ENCODE measurements around the gene TTC9C. TPM values are rescaled to one million over a fixed set of nuclear protein-coding genes. Genes with fewer than 3 reads are reported as not detected.
"Not testable (repeated sequence)": the region's sequence is repeated elsewhere in the genome, so short reads cannot be mapped to it uniquely, and the experiment has no call there.

TTC9C gene
- total RNA-seq, 1 experiment from 2014 or later: 37.4 TPM

- no peak overlapping the region for H3K4me2 ChIP-seq (ENCODE audit: low read length)
- ChIA-PET CTCF (no interaction called here), POLR2A (ENCODE audit: unreplicated experiment) (interaction anchor here (0.6 kb wide), 1 partner anchor 17 kb away, joined by 4 read pairs; the partner anchor contains the start of gene ZBTB3)
- no peaks in the 10 kb centered on the region for H4K20me1 ChIP-seq (ENCODE audit: low read length)
- H2AFZ ChIP-seq (ENCODE audit: low read length): no peak overlapping the region
- no peaks in the 10 kb centered on the region for H3K27me3 ChIP-seq (ENCODE audit: low read length)
- BruUV-seq (replicated peaks): no TSS peak
- H3K79me2 ChIP-seq (ENCODE audit: low read length): peaks cover 14% of the 10 kb centered on the region; the same call in 1 of the 2 replicates
- no peaks in the 10 kb centered on the region for H3K4me1 ChIP-seq (ENCODE audit: insufficient read depth, low read length)
- H3K9me3 ChIP-seq (ENCODE audit: low read length): no peaks in the 10 kb centered on the region
- TF ChIP-seq EZH2 (IDR thresholded peaks at IDR 0.05; ENCODE audit: low read length, unreplicated experiment) (no peak), EZH2phosphoT487 (IDR thresholded peaks at IDR 0.05; ENCODE audit: borderline replicate concordance, low read length) (no peak)
- TF ChIP-seq, protein P1, sequence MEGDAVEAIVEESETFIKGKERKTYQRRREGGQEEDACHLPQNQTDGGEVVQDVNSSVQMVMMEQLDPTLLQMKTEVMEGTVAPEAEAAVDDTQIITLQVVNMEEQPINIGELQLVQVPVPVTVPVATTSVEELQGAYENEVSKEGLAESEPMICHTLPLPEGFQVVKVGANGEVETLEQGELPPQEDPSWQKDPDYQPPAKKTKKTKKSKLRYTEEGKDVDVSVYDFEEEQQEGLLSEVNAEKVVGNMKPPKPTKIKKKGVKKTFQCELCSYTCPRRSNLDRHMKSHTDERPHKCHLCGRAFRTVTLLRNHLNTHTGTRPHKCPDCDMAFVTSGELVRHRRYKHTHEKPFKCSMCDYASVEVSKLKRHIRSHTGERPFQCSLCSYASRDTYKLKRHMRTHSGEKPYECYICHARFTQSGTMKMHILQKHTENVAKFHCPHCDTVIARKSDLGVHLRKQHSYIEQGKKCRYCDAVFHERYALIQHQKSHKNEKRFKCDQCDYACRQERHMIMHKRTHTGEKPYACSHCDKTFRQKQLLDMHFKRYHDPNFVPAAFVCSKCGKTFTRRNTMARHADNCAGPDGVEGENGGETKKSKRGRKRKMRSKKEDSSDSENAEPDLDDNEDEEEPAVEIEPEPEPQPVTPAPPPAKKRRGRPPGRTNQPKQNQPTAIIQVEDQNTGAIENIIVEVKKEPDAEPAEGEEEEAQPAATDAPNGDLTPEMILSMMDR (conservative IDR thresholded peaks at IDR 0.05; ENCODE audit: low read depth, low read length): no peak
- no peak overlapping the region for H3K9ac ChIP-seq (ENCODE audit: low read length)
- intact Hi-C loops (cut with micrococcal nuclease): no loop called here
- no peak overlapping the region for H3K4me3 ChIP-seq (ENCODE audit: low read length)
- H3K27ac ChIP-seq (ENCODE audit: low read length): no peak overlapping the region
- peaks cover 37% of the 10 kb centered on the region for H3K36me3 ChIP-seq (ENCODE audit: low read depth, low read length)
- H3F3A ChIP-seq (ENCODE audit: low read length, unreplicated experiment): no peaks in the 10 kb centered on the region
- DNase-seq: no peak
- no peaks in the 10 kb centered on the region for H3K9me2 ChIP-seq (replicated peaks; ENCODE audit: low read length)
- no peak for ATAC-seq
Measured at GRCh38 chr11:62737196-62737595, 8.9 kb downstream of the TTC9C start.

DNA sequence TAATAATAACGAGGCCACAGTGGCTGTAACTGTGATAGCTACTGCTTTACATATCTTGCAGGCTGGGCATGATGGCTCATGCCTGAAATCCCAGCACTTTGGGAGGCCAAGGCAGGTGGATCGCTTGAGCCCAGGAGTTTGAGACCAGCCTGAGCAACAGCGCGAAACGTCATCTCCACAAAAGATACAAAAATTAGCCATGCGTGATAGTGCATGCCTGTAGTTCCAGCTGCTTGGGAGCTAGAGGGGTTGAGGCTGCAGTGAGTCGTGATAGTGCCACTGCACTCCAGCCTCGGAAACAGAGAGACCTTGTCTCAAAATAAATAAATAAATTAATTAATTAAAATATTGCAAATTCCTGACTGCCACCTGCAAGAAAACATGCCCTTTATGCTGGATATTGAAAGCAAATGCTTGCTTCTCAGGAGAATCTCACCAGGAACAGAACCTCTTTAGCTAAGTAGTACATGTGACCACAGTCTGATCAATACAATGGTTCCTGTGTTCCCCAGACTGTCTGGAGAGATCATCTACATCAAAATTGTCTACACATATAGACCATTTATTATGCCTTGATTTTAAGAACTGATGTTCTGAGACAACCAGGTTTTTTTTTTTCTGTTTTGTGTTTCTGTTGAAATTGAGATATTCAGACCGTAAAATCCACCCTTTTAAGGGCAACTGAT is 19.3 kb downstream of the TTC9C start:
- Histone ChIP-seq H3F3A (ENCODE audit: low read length, unreplicated experiment) (no peaks in the 10 kb centered on the region), H3K4me2 (ENCODE audit: low read length) (no peak overlapping the region), H3K36me3 (ENCODE audit: low read depth, low read length) (peaks cover 6% of the 10 kb centered on the region; the same call in 1 of the 2 replicates), H3K4me1 (ENCODE audit: insufficient read depth, low read length) (peaks cover under 1% of the 10 kb centered on the region; the same call in 1 of the 2 replicates), H3K9ac (ENCODE audit: low read length) (no peak overlapping the region), H3K9me2 (replicated peaks; ENCODE audit: low read length) (no peaks in the 10 kb centered on the region), H3K27ac (ENCODE audit: low read length) (no peak overlapping the region), H3K4me3 (ENCODE audit: low read length) (no peak overlapping the region), H3K79me2 (ENCODE audit: low read length) (peaks cover 2% of the 10 kb centered on the region; the same call in 1 of the 2 replicates), H3K9me3 (ENCODE audit: low read length) (no peaks in the 10 kb centered on the region), H3K27me3 (ENCODE audit: low read length) (no peaks in the 10 kb centered on the region), H2AFZ (ENCODE audit: low read length) (no peak overlapping the region), H4K20me1 (ENCODE audit: low read length) (no peaks in the 10 kb centered on the region)
- ATAC-seq (0 out of 2 replicates have a peak, but pooled peaks have one; percentile 22), DNase-seq (no peak)
- TF ChIP-seq, protein P1 (conservative IDR thresholded peaks at IDR 0.05; ENCODE audit: low read depth, low read length): no peak
- TF ChIP-seq EZH2phosphoT487 (IDR thresholded peaks at IDR 0.05; ENCODE audit: borderline replicate concordance, low read length) (no peak), EZH2 (IDR thresholded peaks at IDR 0.05; ENCODE audit: low read length, unreplicated experiment) (no peak)
- intact Hi-C loops (cut with micrococcal nuclease): no loop called here
- no TSS peak for BruUV-seq (replicated peaks)
- POLR2A ChIA-PET (ENCODE audit: unreplicated experiment): no interaction called here
- CTCF ChIA-PET: interaction anchor here (0.6 kb wide), 1 partner anchor 67 kb away, joined by 4 read pairs; no protein-coding TSS in a partner anchor

DNA sequence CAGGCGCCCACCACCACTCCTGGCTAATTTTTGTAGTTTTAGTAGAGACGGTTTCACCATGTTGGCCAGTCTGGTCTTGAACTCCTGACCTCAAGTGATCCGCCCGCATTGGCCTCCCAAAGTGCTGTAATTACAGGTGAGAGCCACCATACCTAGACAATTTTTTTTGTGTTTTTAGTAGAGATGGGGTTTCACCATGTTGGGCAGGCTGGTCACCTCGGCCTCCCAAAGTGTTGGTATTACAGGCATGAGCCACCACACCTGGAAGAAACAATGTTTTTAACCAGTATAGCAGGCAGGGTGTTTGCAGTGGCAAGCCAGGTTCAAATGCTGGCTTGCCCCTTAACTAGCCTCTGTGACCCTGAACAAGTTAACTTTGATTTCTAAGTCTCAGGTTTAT is 21.6 kb downstream of the TTC9C start:
- H3K9me3 ChIP-seq (ENCODE audit: low read length); POLR2A ChIA-PET (ENCODE audit: unreplicated experiment); H3K4me2 ChIP-seq (ENCODE audit: low read length); H3K9me2 ChIP-seq (replicated peaks; ENCODE audit: low read length); DNase-seq; BruUV-seq (replicated peaks); H3K27ac ChIP-seq (ENCODE audit: low read length); H3K27me3 ChIP-seq (ENCODE audit: low read length); H2AFZ ChIP-seq (ENCODE audit: low read length); ATAC-seq; H3K36me3 ChIP-seq (ENCODE audit: low read depth, low read length); intact Hi-C loops (cut with micrococcal nuclease); CTCF ChIA-PET; H3K4me3 ChIP-seq (ENCODE audit: low read length); H3F3A ChIP-seq (ENCODE audit: low read length, unreplicated experiment); H3K9ac ChIP-seq (ENCODE audit: low read length); H4K20me1 ChIP-seq (ENCODE audit: low read length): not testable (repeated sequence)
- peaks cover 16% of the 10 kb centered on the region for H3K4me1 ChIP-seq (ENCODE audit: insufficient read depth, low read length)
- H3K79me2 ChIP-seq (ENCODE audit: low read length): peaks cover 10% of the 10 kb centered on the region; the same call in 1 of the 2 replicates

All from PC-3 (cell line).